HEK293 (cell line): ENCODE results near the gene DEK.

Experiments
- CTCF ChIA-PET: fragments of 350-600 bp; formaldehyde crosslinking; extraction: SDS; loops from one replicate; lab custom pipeline; 2021; ENCODE audit warnings: antibody characterized with exemption; lab: Yijun Ruan, JAX
- POLR2A ChIA-PET: fragments of 300-600 bp; formaldehyde crosslinking; extraction: SDS; loops from one replicate; lab custom pipeline; 2020; ENCODE audit warnings: antibody characterized with exemption, inconsistent platforms; lab: Yijun Ruan, JAX
- H3K27ac ChIP-seq: fragments of 200-500 bp; sonication (Bioruptor generic); 2 replicates; pipeline ENCODE4 v1.5.1; 2014; ENCODE audit warnings: low read depth, low read length, control low read depth, inconsistent platforms; ENCODE audit errors: extremely low read depth
- H3K36me3 ChIP-seq, 2 experiments: fragments of 200-500 bp in 1 of 2; sonication (Bioruptor generic) in 1 of 2; 1 replicate in 1 of 2; 2 replicates in 1 of 2; pipeline ENCODE4 v1.5.1; 2014 to 2017; ENCODE audit warnings: inconsistent platforms in 2 of 2, low read length in 2 of 2; ENCODE audit not compliant: control insufficient read depth in 2 of 2, insufficient read depth in 1 of 2
- H3K4me1 ChIP-seq: fragments of 200-500 bp; sonication (Bioruptor generic); 2 replicates; pipeline ENCODE4 v1.5.1; 2014; ENCODE audit warnings: mild to moderate bottlenecking, low read length, inconsistent platforms; ENCODE audit not compliant: control insufficient read depth, insufficient read depth
- H3K4me3 ChIP-seq: 2 replicates; pipeline ENCODE4 v1.5.1; 2011; ENCODE audit warnings: low read depth, mild to moderate bottlenecking, control low read depth, low read length, moderate library complexity
- H3K9me3 ChIP-seq: fragments of 200-500 bp; sonication (Bioruptor generic); 2 replicates; pipeline ENCODE4 v1.5.1; 2014; ENCODE audit warnings: low read depth, low read length, inconsistent platforms; ENCODE audit not compliant: control insufficient read depth, insufficient read depth
- GLIS2 ChIP-seq: fragments of 450-650 bp; formaldehyde crosslinking; IDR thresholded peaks from 2 replicates; pipeline ENCODE4 v1.5.1; 2016; ENCODE audit warnings: missing biosample characterization, missing genetic modification characterization
- HOXA7 ChIP-seq: sonication (generic); formaldehyde crosslinking; IDR thresholded peaks from 2 replicates; pipeline ENCODE4 v1.8.1; 2022; ENCODE audit warnings: missing genetic modification reagents, borderline replicate concordance
- IKZF3 ChIP-seq: fragments of 450-650 bp; IDR thresholded peaks from 2 replicates; pipeline ENCODE4 v1.5.0; 2018; ENCODE audit warnings: missing biosample characterization, mild to moderate bottlenecking, missing genetic modification characterization, moderate library complexity
- SCRT2 ChIP-seq: fragments of 450-650 bp; formaldehyde crosslinking; IDR thresholded peaks from 2 replicates; pipeline ENCODE4 v1.5.1; 2016; ENCODE audit warnings: missing biosample characterization, missing genetic modification characterization
- SP7 ChIP-seq: fragments of 450-650 bp; formaldehyde crosslinking; IDR thresholded peaks from 2 replicates; pipeline ENCODE4 v1.5.1; 2016; ENCODE audit warnings: missing biosample characterization, missing genetic modification characterization
- YY1 ChIP-seq: fragments of 450-650 bp; formaldehyde crosslinking; IDR thresholded peaks from 2 replicates; pipeline ENCODE4 v1.5.1; 2018; ENCODE audit warnings: missing biosample characterization, missing genetic modification characterization
- ZBTB20 ChIP-seq: fragments of 450-650 bp; formaldehyde crosslinking; IDR thresholded peaks from 2 replicates; pipeline ENCODE4 v1.5.1; 2016; ENCODE audit warnings: missing biosample characterization, missing genetic modification characterization
- ZBTB48 ChIP-seq: fragments of 450-650 bp; formaldehyde crosslinking; IDR thresholded peaks from 2 replicates; pipeline ENCODE4 v1.5.1; 2016; ENCODE audit warnings: missing biosample characterization, missing genetic modification characterization
- ZFHX2 ChIP-seq: fragments of 450-650 bp; formaldehyde crosslinking; conservative IDR thresholded peaks from 2 replicates; pipeline ENCODE4 v1.5.1; 2016; ENCODE audit warnings: missing biosample characterization, missing genetic modification characterization
- ZFP37 ChIP-seq: fragments of 450-650 bp; formaldehyde crosslinking; IDR thresholded peaks from 2 replicates; pipeline ENCODE4 v1.5.1; 2016; ENCODE audit warnings: missing biosample characterization, missing genetic modification characterization
- ZNF292 ChIP-seq: fragments of 450-650 bp; formaldehyde crosslinking; IDR thresholded peaks from 2 replicates; pipeline ENCODE4 v1.5.1; 2016; ENCODE audit warnings: low read depth, missing biosample characterization, missing genetic modification characterization, borderline replicate concordance
- ZNF335 ChIP-seq: fragments of 450-650 bp; formaldehyde crosslinking; conservative IDR thresholded peaks from 2 replicates; pipeline ENCODE4 v1.5.1; 2016; ENCODE audit warnings: missing biosample characterization, missing genetic modification characterization
- ZNF341 ChIP-seq: fragments of 450-650 bp; formaldehyde crosslinking; IDR thresholded peaks from 2 replicates; pipeline ENCODE4; 2016; ENCODE audit warnings: low read depth, missing biosample characterization, missing genetic modification characterization
- ZNF416 ChIP-seq: fragments of 450-650 bp; formaldehyde crosslinking; IDR thresholded peaks from 2 replicates; pipeline ENCODE4 v1.5.1; 2016; ENCODE audit warnings: missing biosample characterization, missing genetic modification characterization
- ZNF555 ChIP-seq: fragments of 450-650 bp; formaldehyde crosslinking; conservative IDR thresholded peaks from 2 replicates; pipeline ENCODE4 v1.5.1; 2017; ENCODE audit warnings: missing biosample characterization, mild to moderate bottlenecking, missing genetic modification characterization, inconsistent platforms
- ZNF585B ChIP-seq: fragments of 450-650 bp; formaldehyde crosslinking; IDR thresholded peaks from 2 replicates; pipeline ENCODE4 v1.5.1; 2016; ENCODE audit warnings: missing biosample characterization, missing genetic modification characterization
- ZNF596 ChIP-seq: fragments of 450-650 bp; IDR thresholded peaks from 2 replicates; pipeline ENCODE4 v1.5.0; 2018; ENCODE audit warnings: missing biosample characterization, mild to moderate bottlenecking, missing genetic modification characterization, moderate library complexity
- ZNF600 ChIP-seq: fragments of 450-650 bp; formaldehyde crosslinking; IDR thresholded peaks from 2 replicates; pipeline ENCODE4 v1.5.1; 2016; ENCODE audit warnings: missing biosample characterization, missing genetic modification characterization
- ZNF610 ChIP-seq: fragments of 450-650 bp; formaldehyde crosslinking; IDR thresholded peaks from 2 replicates; pipeline ENCODE4 v1.5.1; 2016; ENCODE audit warnings: missing biosample characterization, missing genetic modification characterization, borderline replicate concordance
- ZNF830 ChIP-seq: fragments of 450-650 bp; IDR thresholded peaks from 2 replicates; pipeline ENCODE4 v1.5.0; 2018; ENCODE audit warnings: missing biosample characterization, missing genetic modification characterization, low read depth, mild to moderate bottlenecking, moderate library complexity
- ZSCAN16 ChIP-seq: fragments of 450-650 bp; formaldehyde crosslinking; IDR thresholded peaks from 2 replicates; pipeline ENCODE4 v1.5.1; 2016; ENCODE audit warnings: missing biosample characterization, missing genetic modification characterization
- ZSCAN30 ChIP-seq: fragments of 450-650 bp; IDR thresholded peaks from 2 replicates; pipeline ENCODE4 v1.5.1; 2018; ENCODE audit warnings: missing biosample characterization, mild to moderate bottlenecking, missing genetic modification characterization, moderate library complexity
- ZXDB ChIP-seq: fragments of 450-650 bp; formaldehyde crosslinking; IDR thresholded peaks from 2 replicates; pipeline ENCODE4 v1.5.1; 2016; ENCODE audit warnings: missing biosample characterization, missing genetic modification characterization
- TF ChIP-seq, protein P1 (sequence below): fragments of 450-650 bp; formaldehyde crosslinking; IDR thresholded peaks from 2 replicates; pipeline ENCODE4 v1.5.1; 2016; ENCODE audit warnings: missing biosample characterization, missing genetic modification characterization

The DEK gene

DNA sequence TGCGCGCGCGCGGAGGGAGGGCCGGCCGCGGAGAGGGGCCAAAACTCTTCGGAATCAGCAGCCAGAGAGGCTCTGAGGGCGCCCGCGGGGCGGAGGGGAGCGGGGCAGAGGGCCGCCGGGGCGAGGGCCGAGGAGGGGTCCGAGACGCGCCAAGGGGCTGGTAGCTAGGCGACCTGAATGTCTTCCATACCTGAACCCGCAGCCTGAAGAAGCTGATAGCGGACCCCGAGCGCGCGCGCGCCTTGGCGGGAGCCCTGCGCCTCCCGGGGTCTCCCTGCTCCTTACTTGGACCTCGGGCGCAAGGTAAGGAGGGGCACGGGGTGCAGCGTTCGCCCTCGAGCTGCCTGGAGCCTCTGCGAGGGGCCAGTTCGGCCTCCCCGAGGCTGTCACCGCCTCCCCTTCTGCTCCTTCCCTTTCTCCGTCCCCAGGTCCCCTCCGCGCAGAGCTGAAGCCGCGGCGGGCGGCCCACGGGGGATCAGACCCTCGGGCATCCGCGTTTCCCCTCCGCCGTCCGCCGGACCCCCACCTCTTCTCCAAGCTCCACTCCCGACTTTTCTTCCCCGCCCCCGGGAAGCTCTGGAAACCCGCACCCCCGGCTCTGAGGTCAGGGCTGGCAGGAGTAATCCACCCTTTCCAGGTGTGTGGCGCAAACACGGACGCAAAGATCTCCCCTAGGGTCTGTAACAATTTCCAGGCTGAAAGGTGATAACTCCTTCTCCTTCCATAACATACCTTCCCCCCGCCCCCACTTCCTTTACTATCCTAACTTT is 13.1 kb upstream of the DEK start (continued):
- TF ChIP-seq ZNF610 (tag by site-specific recombination) (no peak), ZFHX2 (no peak; the same call in 1 of the 2 replicates), ZXDB (tag by site-specific recombination) (0 out of 2 replicates have a peak, but pooled peaks have one; percentile 27), YY1 (tag by site-specific recombination) (no peak), IKZF3 (tag by site-specific recombination) (0 out of 2 replicates have a peak, but pooled peaks have one; percentile 26), ZNF585B (tag by site-specific recombination) (no peak), ZNF600 (tag by site-specific recombination) (no peak), ZBTB20 (tag by site-specific recombination) (peak; percentile 27; the same call in 1 of the 2 replicates), ZSCAN30 (tag by site-specific recombination) (0 out of 2 replicates have a peak, but pooled peaks have one; percentile 17), GLIS2 (tag by site-specific recombination) (peak; percentile 89), ZBTB48 (0 out of 2 replicates have a peak, but pooled peaks have one; percentile 23), ZNF335 (tag by site-specific recombination) (peak; percentile 62)

DNA sequence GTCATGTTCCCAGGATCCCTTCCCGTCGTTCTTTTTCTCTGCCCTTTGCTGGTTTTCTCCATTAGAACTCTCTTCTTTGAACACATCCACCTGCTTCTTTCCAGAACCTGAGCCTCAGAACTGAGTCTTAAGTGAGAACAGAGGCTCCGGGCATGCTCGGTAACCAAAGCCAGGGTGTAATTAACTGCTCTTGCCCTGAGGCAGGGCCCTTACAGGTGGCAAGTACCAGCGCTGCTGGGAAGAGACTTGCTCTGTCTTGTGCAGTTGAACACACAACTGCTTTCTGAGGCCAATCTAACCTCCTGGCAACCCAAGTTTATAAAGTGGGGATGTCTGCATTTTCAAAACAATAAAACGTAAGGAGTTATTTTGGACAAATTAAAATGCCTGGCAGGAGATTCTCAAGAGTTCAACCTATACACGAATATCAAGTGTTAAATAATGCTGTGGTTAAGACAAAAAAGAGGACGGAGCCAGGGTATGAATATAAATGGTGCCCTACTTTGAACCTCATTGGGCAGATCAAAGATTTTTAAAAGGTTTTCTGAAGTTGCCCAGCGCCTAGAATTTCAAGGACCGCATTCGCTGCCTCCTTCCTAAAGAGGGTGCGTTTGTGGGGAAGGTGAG is 12.4 kb upstream of the DEK start:
- ChIA-PET POLR2A (interaction anchor here (1.5 kb wide), 1 partner anchor 12 kb away, joined by 4 read pairs; the partner anchor contains the start of gene DEK), CTCF (interaction anchor here (0.7 kb wide), 1 partner anchor 10 kb away, joined by 3 read pairs; no protein-coding TSS in a partner anchor)

DNA sequence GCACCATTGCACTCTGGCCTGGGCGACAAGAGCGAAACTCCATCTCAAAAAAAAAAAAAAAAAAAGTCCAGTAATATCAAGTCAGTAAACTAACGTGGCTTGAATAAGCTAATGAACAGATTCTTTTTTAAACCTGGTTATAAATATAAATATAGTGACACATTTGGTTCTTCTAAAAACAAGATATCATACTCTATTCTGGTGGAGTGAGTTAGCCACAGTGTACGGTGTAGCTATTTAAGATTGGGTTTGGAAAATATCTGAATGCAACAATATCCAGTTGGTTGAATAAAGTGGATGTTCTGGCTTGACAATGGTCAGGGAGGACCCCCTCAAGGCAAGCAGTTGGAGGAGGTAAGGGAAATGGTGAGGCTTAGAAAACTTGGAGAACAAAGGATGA is 5.9 kb upstream of the DEK start:
- Histone ChIP-seq H3K4me1 (peaks cover 9% of the 10 kb centered on the region; the same call in 1 of the 2 replicates), H3K9me3 (no peaks in the 10 kb centered on the region), H3K36me3 (no peaks in the 10 kb centered on the region), H3K4me3 (no peak overlapping the region), H3K27ac (no peak overlapping the region)
- POLR2A ChIA-PET, result no interaction called here
- no peak for TF ChIP-seq HOXA7 (CRISPR knock-in tag)
- no peak for TF ChIP-seq ZNF292 (tag by site-specific recombination)
- TF ChIP-seq ZFP37 (tag by site-specific recombination), result no peak
- TF ChIP-seq GLIS2 (tag by site-specific recombination), result no peak
- TF ChIP-seq ZNF416 (tag by site-specific recombination), result no peak
- TF ChIP-seq, protein P1, sequence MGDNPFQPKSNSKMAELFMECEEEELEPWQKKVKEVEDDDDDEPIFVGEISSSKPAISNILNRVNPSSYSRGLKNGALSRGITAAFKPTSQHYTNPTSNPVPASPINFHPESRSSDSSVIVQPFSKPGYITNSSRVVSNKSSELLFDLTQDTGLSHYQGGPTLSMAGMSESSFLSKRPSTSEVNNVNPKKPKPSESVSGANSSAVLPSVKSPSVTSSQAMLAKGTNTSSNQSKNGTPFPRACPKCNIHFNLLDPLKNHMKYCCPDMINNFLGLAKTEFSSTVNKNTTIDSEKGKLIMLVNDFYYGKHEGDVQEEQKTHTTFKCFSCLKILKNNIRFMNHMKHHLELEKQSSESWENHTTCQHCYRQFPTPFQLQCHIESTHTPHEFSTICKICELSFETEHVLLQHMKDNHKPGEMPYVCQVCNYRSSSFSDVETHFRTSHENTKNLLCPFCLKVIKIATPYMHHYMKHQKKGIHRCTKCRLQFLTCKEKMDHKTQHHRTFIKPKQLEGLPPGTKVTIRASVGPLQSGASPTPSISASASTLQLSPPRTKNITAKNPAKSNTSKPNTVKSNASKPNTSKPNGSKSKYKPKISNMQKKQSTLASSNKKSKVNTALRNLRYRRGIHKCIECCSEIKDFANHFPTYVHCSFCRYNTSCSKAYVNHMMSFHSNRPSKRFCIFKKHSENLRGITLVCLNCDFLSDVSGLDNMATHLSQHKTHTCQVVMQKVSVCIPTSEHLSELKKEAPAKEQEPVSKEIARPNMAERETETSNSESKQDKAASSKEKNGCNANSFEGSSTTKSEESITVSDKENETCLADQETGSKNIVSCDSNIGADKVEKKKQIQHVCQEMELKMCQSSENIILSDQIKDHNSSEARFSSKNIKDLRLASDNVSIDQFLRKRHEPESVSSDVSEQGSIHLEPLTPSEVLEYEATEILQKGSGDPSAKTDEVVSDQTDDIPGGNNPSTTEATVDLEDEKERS (tag by site-specific recombination), result no peak
- TF ChIP-seq ZNF555 (tag by site-specific recombination), result no peak
- TF ChIP-seq ZNF830, result no peak
- no peak for TF ChIP-seq ZNF600 (tag by site-specific recombination)
- TF ChIP-seq ZBTB48, result no peak
- CTCF ChIA-PET, result interaction anchor here (0.7 to 1.4 kb wide), 3 partner anchors 24 to 380 kb away, joined by 3 read pairs; no protein-coding TSS in a partner anchor

More for the DNA sequence above, 12.4 kb upstream of the DEK start:
- Histone ChIP-seq H3K36me3 (no peaks in the 10 kb centered on the region), H3K9me3 (no peaks in the 10 kb centered on the region), H3K4me1 (peaks cover 17% of the 10 kb centered on the region), H3K27ac (no peak overlapping the region), H3K4me3 (peak overlapping the region; percentile 68)
- TF ChIP-seq SP7 (peak; percentile 47), ZNF341 (tag by site-specific recombination) (no peak), ZNF335 (tag by site-specific recombination) (peak; percentile 89), ZSCAN16 (tag by site-specific recombination) (no peak), ZNF596 (tag by site-specific recombination) (peak; percentile 72), SCRT2 (tag by site-specific recombination) (peak; percentile 92)
